HCT116 (cell line): ENCODE results near the gene GPNMB.

ENCODE experiments used
- EZH2phosphoT487 ChIP-seq: fragments of 200-600 bp; IDR thresholded peaks from 2 replicates; pipeline ENCODE4 v1.6.1; 2018; ENCODE audit warnings: antibody characterized with exemption, borderline replicate concordance
- JUND ChIP-seq: IDR thresholded peaks from 2 replicates; pipeline ENCODE4 v1.6.1; 2012
- POLR2A ChIP-seq: IDR thresholded peaks from 2 replicates; pipeline ENCODE4 v1.7.0; 2011; ENCODE audit warnings: borderline replicate concordance; ENCODE audit not compliant: insufficient read depth, insufficient read length; ENCODE audit errors: extremely low read depth
- POLR2AphosphoS5 ChIP-seq: IDR thresholded peaks from 2 replicates; pipeline ENCODE4 v1.6.1; 2011; ENCODE audit warnings: mild to moderate bottlenecking, low read depth, low read length, moderate library complexity
- YY1 ChIP-seq: IDR thresholded peaks from 2 replicates; pipeline ENCODE4 v1.6.1; 2011; ENCODE audit warnings: low read length, low read depth, moderate library complexity, mild to moderate bottlenecking; ENCODE audit not compliant: insufficient replicate concordance; ENCODE audit errors: extremely low read depth
- ZFX ChIP-seq: fragments of 450-650 bp; IDR thresholded peaks from 2 replicates; pipeline ENCODE4 v1.6.1; 2017
- ZNF274 ChIP-seq: fragments of 200-500 bp; sonication (Bioruptor generic); IDR thresholded peaks from 2 replicates; pipeline ENCODE4 v1.6.1; 2014; ENCODE audit warnings: mild to moderate bottlenecking, low read depth, low read length, inconsistent platforms
- TF ChIP-seq, protein P1 (sequence below), 3 experiments: fragments of 200-600 bp in 1 of 3; sonication (generic) in 1 of 3; IDR thresholded peaks in 2 of 3; conservative IDR thresholded peaks in 1 of 3; 2 replicates each; pipeline ENCODE4 v1.5.1; 2012 to 2017; ENCODE audit warnings: low read depth in 2 of 3, low read length in 2 of 3, antibody characterized with exemption in 1 of 3, borderline replicate concordance in 1 of 3, control low read depth in 1 of 3, mild to moderate bottlenecking in 1 of 3, mixed read lengths in 1 of 3, mixed run types in 1 of 3, moderate library complexity in 1 of 3; ENCODE audit not compliant: insufficient read depth in 1 of 3

- TF ChIP-seq POLR2A (no peak), EZH2phosphoT487 (no peak), ZNF274 (no peak), YY1 (no peak), ZFX (no peak), POLR2AphosphoS5 (no peak), JUND (no peak)
- TF ChIP-seq, protein P1, sequence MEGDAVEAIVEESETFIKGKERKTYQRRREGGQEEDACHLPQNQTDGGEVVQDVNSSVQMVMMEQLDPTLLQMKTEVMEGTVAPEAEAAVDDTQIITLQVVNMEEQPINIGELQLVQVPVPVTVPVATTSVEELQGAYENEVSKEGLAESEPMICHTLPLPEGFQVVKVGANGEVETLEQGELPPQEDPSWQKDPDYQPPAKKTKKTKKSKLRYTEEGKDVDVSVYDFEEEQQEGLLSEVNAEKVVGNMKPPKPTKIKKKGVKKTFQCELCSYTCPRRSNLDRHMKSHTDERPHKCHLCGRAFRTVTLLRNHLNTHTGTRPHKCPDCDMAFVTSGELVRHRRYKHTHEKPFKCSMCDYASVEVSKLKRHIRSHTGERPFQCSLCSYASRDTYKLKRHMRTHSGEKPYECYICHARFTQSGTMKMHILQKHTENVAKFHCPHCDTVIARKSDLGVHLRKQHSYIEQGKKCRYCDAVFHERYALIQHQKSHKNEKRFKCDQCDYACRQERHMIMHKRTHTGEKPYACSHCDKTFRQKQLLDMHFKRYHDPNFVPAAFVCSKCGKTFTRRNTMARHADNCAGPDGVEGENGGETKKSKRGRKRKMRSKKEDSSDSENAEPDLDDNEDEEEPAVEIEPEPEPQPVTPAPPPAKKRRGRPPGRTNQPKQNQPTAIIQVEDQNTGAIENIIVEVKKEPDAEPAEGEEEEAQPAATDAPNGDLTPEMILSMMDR (IDR thresholded peaks at IDR 0.05 in 2 of 3, conservative IDR thresholded peaks at IDR 0.05 in 1 of 3; ENCODE audit: borderline replicate concordance in 1 of 3, insufficient read depth in 1 of 3, low read depth in 2 of 3, low read length in 2 of 3) = no peak
Observed at GRCh38 chr7:23235813-23236221, 10.8 kb upstream of the GPNMB start.
